Endothelial cell of umbilical vein (primary cell): Measurements from ENCODE around the gene ABR. TPM values are rescaled to one million over a fixed set of nuclear protein-coding genes. Genes with fewer than 3 reads are reported as not detected.

ENCODE experiments used
- BruUV-seq: library from RNA; stranded (reverse); fragments of 400-500 nt; replicated peaks from 2 replicates; lab custom pipeline; 2021; lab: Mats Ljungman, UMichigan
- CTCF ChIA-PET: fragments of 300-600, 350-600 bp; sonication (Branson Sonifier 250); formaldehyde crosslinking; loops from one replicate; lab custom pipeline; 2021; ENCODE audit warnings: antibody characterized with exemption, inconsistent platforms; lab: Charles Lee
- POLR2A ChIA-PET: fragments of 300-600, 350-600 bp; sonication (Branson Sonifier 250); formaldehyde crosslinking; loops from one replicate; lab custom pipeline; 2021; ENCODE audit warnings: antibody characterized with exemption, inconsistent platforms; lab: Charles Lee
- DNase-seq: peaks from one replicate; pipeline ENCODE4 v3.0.0-alpha.2; 2011; ENCODE audit warnings: low read depth, low spot score
- FAIRE-seq: peaks from 2 replicates; lab custom pipeline; 2011; peaks lifted over from hg19 to GRCh38; lab: Jason Lieb, UNC
- H2AFZ ChIP-seq: 2 replicates; pipeline ENCODE4 v1.6.0; 2012; ENCODE audit warnings: low read depth, low read length, control low read depth, inconsistent platforms
- H3K27ac ChIP-seq: 2 replicates; pipeline ENCODE4 v1.5.1; 2011; ENCODE audit warnings: low read depth, mild to moderate bottlenecking, control low read depth, low read length, moderate library complexity; ENCODE audit not compliant: insufficient read depth
- H3K27me3 ChIP-seq, 2 experiments: 2 replicates each; pipeline versions ENCODE4 v1.6.0 to v1.6.1; 2011; ENCODE audit warnings: low read length in 2 of 2, mixed read lengths in 1 of 2; ENCODE audit not compliant: control insufficient read depth in 2 of 2, insufficient read depth in 2 of 2
- H3K36me3 ChIP-seq, 2 experiments: 2 replicates in 1 of 2; 3 replicates in 1 of 2; pipeline ENCODE4 v1.5.1; 2011; ENCODE audit warnings: low read length in 2 of 2, mild to moderate bottlenecking in 1 of 2, moderate library complexity in 1 of 2; ENCODE audit not compliant: control insufficient read depth in 2 of 2, insufficient read depth in 2 of 2; ENCODE audit errors: extremely low read depth in 1 of 2
- H3K4me1 ChIP-seq: 3 replicates; pipeline ENCODE4 v1.5.1; 2011; ENCODE audit warnings: mild to moderate bottlenecking, low read length; ENCODE audit not compliant: control insufficient read depth, insufficient read depth; ENCODE audit errors: extremely low read depth
- H3K4me2 ChIP-seq: 2 replicates; pipeline ENCODE4 v1.6.1; 2011; ENCODE audit warnings: low read length, control low read depth, mixed read lengths; ENCODE audit not compliant: insufficient read depth
- H3K4me3 ChIP-seq, 3 experiments: fragments of 200-600 bp in 1 of 3; sonication (generic), shearing (Covaris generic) in 1 of 3; replicated peaks in 1 of 3; 2 replicates each; pipeline ENCODE4 v1.5.1; 2011 to 2016; ENCODE audit warnings: control low read depth in 3 of 3, low read length in 3 of 3, mild to moderate bottlenecking in 2 of 3, inconsistent platforms in 1 of 3, low read depth in 1 of 3, moderate library complexity in 1 of 3; ENCODE audit not compliant: insufficient read depth in 1 of 3
- H3K79me2 ChIP-seq: 2 replicates; pipeline ENCODE4 v1.6.0; 2012; ENCODE audit warnings: low read length, inconsistent platforms; ENCODE audit not compliant: control insufficient read depth, insufficient read depth
- H3K9ac ChIP-seq: replicated peaks from 2 replicates; pipeline ENCODE3; 2011; ENCODE audit warnings: low read length, control low read depth; ENCODE audit not compliant: insufficient read depth; ENCODE audit errors: extremely low read depth
- H3K9me1 ChIP-seq: replicated peaks from 3 replicates; pipeline ENCODE4 v1.6.0; 2011; ENCODE audit warnings: mild to moderate bottlenecking, low read length; ENCODE audit not compliant: control insufficient read depth, insufficient read depth; ENCODE audit errors: extremely low read depth
- H3K9me3 ChIP-seq: replicated peaks from 2 replicates; pipeline ENCODE4 v1.5.1; 2012; ENCODE audit warnings: low read length, inconsistent platforms; ENCODE audit not compliant: control insufficient read depth, insufficient read depth
- H4K20me1 ChIP-seq: replicated peaks from 2 replicates; pipeline ENCODE3; 2011; ENCODE audit warnings: mild to moderate bottlenecking, low read length; ENCODE audit not compliant: control insufficient read depth, insufficient read depth; ENCODE audit errors: extremely low read depth
- CTCF ChIP-seq, 2 donors: IDR thresholded peaks; 1 replicate in 1 of 2; 2 replicates in 1 of 2; pipeline ENCODE4 v1.5.1; 2011; ENCODE audit warnings: low read length in 2 of 2, mild to moderate bottlenecking in 2 of 2, moderate library complexity in 2 of 2, control low read depth in 1 of 2, inconsistent platforms in 1 of 2, low read depth in 1 of 2; ENCODE audit not compliant: insufficient read depth in 1 of 2; ENCODE audit errors: extremely low read depth in 1 of 2
- EZH2 ChIP-seq: IDR thresholded peaks from 2 replicates; pipeline ENCODE4 v1.6.1; 2012; ENCODE audit warnings: borderline replicate concordance, low read depth, mild to moderate bottlenecking, moderate library complexity, low read length, inconsistent platforms; ENCODE audit not compliant: severe bottlenecking
- FOS ChIP-seq: IDR thresholded peaks from 2 replicates; pipeline ENCODE4 v1.6.1; 2011; ENCODE audit warnings: mild to moderate bottlenecking, low read length, moderate library complexity, borderline replicate concordance; ENCODE audit not compliant: insufficient read depth
- GATA2 ChIP-seq: IDR thresholded peaks from 2 replicates; pipeline ENCODE4 v1.7.0; 2011; ENCODE audit warnings: low read depth, mild to moderate bottlenecking, moderate library complexity, mixed read lengths, low read length; ENCODE audit not compliant: insufficient read length, insufficient read depth
- JUN ChIP-seq: IDR thresholded peaks from 2 replicates; pipeline ENCODE4 v1.6.1; 2011; ENCODE audit warnings: borderline replicate concordance, low read depth; ENCODE audit not compliant: insufficient read length, insufficient read depth
- MAX ChIP-seq: IDR thresholded peaks from 2 replicates; pipeline ENCODE4 v1.6.1; 2011; ENCODE audit not compliant: insufficient read depth, insufficient read length
- MYC ChIP-seq: IDR thresholded peaks from one replicate; pipeline ENCODE4 v1.6.1; 2011; ENCODE audit warnings: mild to moderate bottlenecking, low read depth, low read length
- POLR2A ChIP-seq: IDR thresholded peaks from 2 replicates; pipeline ENCODE4 v1.6.1; 2012; ENCODE audit warnings: low read depth, mild to moderate bottlenecking, control low read depth, low read length
- POLR2AphosphoS5 ChIP-seq: IDR thresholded peaks from 2 replicates; pipeline ENCODE4 v1.6.1; 2012; ENCODE audit warnings: low read depth, mild to moderate bottlenecking, control low read depth, low read length, moderate library complexity; ENCODE audit not compliant: insufficient read depth
- dilution Hi-C: fragments of 300-500 bp; cut with MboI; formaldehyde crosslinking; loops from one replicate; pipeline ENCODE4 v1.15.0; 2019; ENCODE audit warnings: low sequenced_read_pairs; ENCODE audit not compliant: extremely low pct_ligation_motif_present
- intact Hi-C: fragments of 100-400 bp; cut with micrococcal nuclease; formaldehyde crosslinking; loops from one replicate; pipeline ENCODE4 v1.10.0; 2022
- polyA plus RNA-seq, 4 experiments: library from polyadenylated mRNA; depleted of rRNA in 3 of 4; stranded (reverse) in 3 of 4; unstranded in 1 of 4; fragments of >200 nt; gene quantifications; 2 replicates each; pipeline versions ENCODE4 v1.2.1 to v1.2.3, GENCODE V29; 2011 to 2012; ENCODE audit warnings: missing spikeins in 1 of 4
- total RNA-seq: library from RNA; stranded (reverse); gene quantifications from 2 replicates; pipeline ENCODE4 v1.2.3, GENCODE V29; 2021

Gene ABR
- total and polyA plus RNA-seq, 2 donors (not counting 3 experiments of a cell fraction or from before 2014, with no cell fraction given), result 83.5 to 96.8 TPM

GRCh38 chr17:1041746-1042145 lies 138.0 kb downstream of the ABR start:
- no peak for DNase-seq
- peaks cover 0 to 2% of the 10 kb centered on the region in 2 experiments for H3K36me3 ChIP-seq
- no peak overlapping the region for H3K4me3 ChIP-seq
- no peaks in the 10 kb centered on the region for H4K20me1 ChIP-seq
- H3K79me2 ChIP-seq, result peaks cover 20% of the 10 kb centered on the region
- H3K4me1 ChIP-seq, result peaks cover 30% of the 10 kb centered on the region
- ChIA-PET POLR2A (interaction anchor here (0.7 kb wide), 1 partner anchor 438 kb away, joined by 3 read pairs; no protein-coding TSS in a partner anchor), CTCF (interaction anchor here (2.8 to 3.0 kb wide), 2 partner anchors 40 to 61 kb away, joined by 9 to 19 read pairs; no protein-coding TSS in a partner anchor)
- no peak for FAIRE-seq
- no peak overlapping the region for H2AFZ ChIP-seq
- H3K4me2 ChIP-seq, result no peak overlapping the region
- H3K27me3 ChIP-seq, result no peaks in the 10 kb centered on the region
- TF ChIP-seq EZH2, result no peak
- no peak overlapping the region for H3K27ac ChIP-seq
- H3K9me3 ChIP-seq, result no peaks in the 10 kb centered on the region
- BruUV-seq, result no TSS peak
- no peak overlapping the region for H3K9ac ChIP-seq
- intact Hi-C loops (no loop called here), dilution Hi-C loops (no loop called here)
- no peaks in the 10 kb centered on the region for H3K9me1 ChIP-seq

- H4K20me1 ChIP-seq, result no peaks in the 10 kb centered on the region
- ChIA-PET CTCF (interaction anchor here (1.0 to 5.5 kb wide), 4 partner anchors 16 to 44 kb away, joined by 3 to 39 read pairs (median 14); partner anchors contain the start of gene TIMM22), POLR2A (no interaction called here)
- TF ChIP-seq FOS (no peak), POLR2AphosphoS5 (no peak), GATA2 (no peak), CTCF (IDR thresholded peaks at IDR 0.05; ENCODE audit: extremely low read depth in 1 of 2, insufficient read depth in 1 of 2, low read depth in 1 of 2, low read length in 2 of 2) (no peak), MYC (no peak), MAX (no peak), EZH2 (no peak), JUN (no peak), POLR2A (no peak)
- peak overlapping the region; percentile 18 for H3K4me2 ChIP-seq
- no TSS peak for BruUV-seq
- H2AFZ ChIP-seq, result no peak overlapping the region
- intact Hi-C loops (no loop called here), dilution Hi-C loops (no loop called here)
- H3K27me3 ChIP-seq, result no peaks in the 10 kb centered on the region
- H3K27ac ChIP-seq, result peak overlapping the region; percentile 80
- no peaks in the 10 kb centered on the region for H3K36me3 ChIP-seq
- no peak overlapping the region for H3K4me3 ChIP-seq
- H3K9me1 ChIP-seq, result no peaks in the 10 kb centered on the region
- no peak for DNase-seq
- H3K9ac ChIP-seq, result peak overlapping the region; percentile 66
- H3K4me1 ChIP-seq, result peaks cover 30% of the 10 kb centered on the region
- no peaks in the 10 kb centered on the region for H3K9me3 ChIP-seq
- no peak for FAIRE-seq
- peaks cover 20% of the 10 kb centered on the region for H3K79me2 ChIP-seq
Measured at GRCh38 chr17:1040216-1040600, 139.6 kb downstream of the ABR start.
